ENCODE data around the gene CCDC50. TPM values are rescaled to one million over a fixed set of nuclear protein-coding genes. Genes with fewer than 3 reads are reported as not detected.

Gene CCDC50
- total RNA-seq, 3 donors from 2014 or later, result 86.9 to 101 (median 93.4) TPM

GRCh38 chr3:191320316-191320715, 8.9 kb upstream of the CCDC50 start:
- H3K4me1 ChIP-seq, result no peaks in the 10 kb centered on the region
- H3K27ac ChIP-seq, result no peak overlapping the region
- no peaks in the 10 kb centered on the region for H3K27me3 ChIP-seq
- no peak for TF ChIP-seq CTCF (IDR thresholded peaks at IDR 0.05)
- no peak for TF ChIP-seq POLR2A (IDR thresholded peaks at IDR 0.05)
- TF ChIP-seq POLR2AphosphoS5 (IDR thresholded peaks at IDR 0.05), result no peak
- H3K9me3 ChIP-seq, result no peaks in the 10 kb centered on the region
- no peak overlapping the region for H3K4me3 ChIP-seq
- no peaks in the 10 kb centered on the region for H3K36me3 ChIP-seq
- intact Hi-C loops (cut with DNase I; ENCODE audit: low total_unique reads), result no loop called here
- no peak for DNase-seq (ENCODE audit: low spot score in 2 of 2)

GRCh38 chr3:191321019-191321767, 8.0 kb upstream of the CCDC50 start:
- Histone ChIP-seq H3K4me3 (no peak overlapping the region), H3K9me3 (no peaks in the 10 kb centered on the region), H3K27me3 (no peaks in the 10 kb centered on the region), H3K36me3 (no peaks in the 10 kb centered on the region), H3K27ac (no peak overlapping the region), H3K4me1 (no peaks in the 10 kb centered on the region)
- no peak for TF ChIP-seq POLR2A (IDR thresholded peaks at IDR 0.05)
- no peak for TF ChIP-seq POLR2AphosphoS5 (IDR thresholded peaks at IDR 0.05)
- no peak for TF ChIP-seq CTCF (IDR thresholded peaks at IDR 0.05)
- intact Hi-C loops (cut with DNase I; ENCODE audit: low total_unique reads), result no loop called here
- DNase-seq (ENCODE audit: low spot score in 2 of 2), result no peak

- TF ChIP-seq POLR2AphosphoS5 (IDR thresholded peaks at IDR 0.05) (no peak), CTCF (IDR thresholded peaks at IDR 0.05) (no peak), POLR2A (IDR thresholded peaks at IDR 0.05) (no peak)
- H3K4me3 ChIP-seq, result no peak overlapping the region
These were observed 4.3 kb upstream of the CCDC50 start for GRCh38 chr3:191324936-191325335.

GRCh38 chr3:191327526-191327925, 1.7 kb upstream of the CCDC50 start:
- H3K36me3 ChIP-seq, result no peaks in the 10 kb centered on the region
- no peak overlapping the region for H3K27ac ChIP-seq
- no peaks in the 10 kb centered on the region for H3K9me3 ChIP-seq
- DNase-seq (ENCODE audit: low spot score in 2 of 2), result no peak
- H3K4me1 ChIP-seq, result no peaks in the 10 kb centered on the region
- H3K4me3 ChIP-seq, result no peak overlapping the region
- intact Hi-C loops (cut with DNase I; ENCODE audit: low total_unique reads), result no loop called here
- H3K27me3 ChIP-seq, result no peaks in the 10 kb centered on the region
- TF ChIP-seq POLR2A (IDR thresholded peaks at IDR 0.05), result no peak
- TF ChIP-seq POLR2AphosphoS5 (IDR thresholded peaks at IDR 0.05), result no peak
- TF ChIP-seq CTCF (IDR thresholded peaks at IDR 0.05), result no peak

More at GRCh38 chr3:191324936-191325335, 4.3 kb upstream of the CCDC50 start:
- Histone ChIP-seq H3K9me3 (no peaks in the 10 kb centered on the region), H3K4me1 (no peaks in the 10 kb centered on the region), H3K27me3 (no peaks in the 10 kb centered on the region), H3K27ac (no peak overlapping the region), H3K36me3 (no peaks in the 10 kb centered on the region)
- intact Hi-C loops (cut with DNase I; ENCODE audit: low total_unique reads), result no loop called here
- no peak for DNase-seq (ENCODE audit: low spot score in 2 of 2)

GRCh38 chr3:191328383-191328961, 722 bp upstream of the CCDC50 start:
- DNase-seq (ENCODE audit: low spot score in 2 of 2), result no peak
- no peaks in the 10 kb centered on the region for H3K27me3 ChIP-seq
- intact Hi-C loops (cut with DNase I; ENCODE audit: low total_unique reads), result no loop called here
- H3K4me1 ChIP-seq, result no peaks in the 10 kb centered on the region
- TF ChIP-seq CTCF (IDR thresholded peaks at IDR 0.05) (no peak), POLR2A (IDR thresholded peaks at IDR 0.05) (no peak), POLR2AphosphoS5 (IDR thresholded peaks at IDR 0.05) (no peak)
- no peaks in the 10 kb centered on the region for H3K36me3 ChIP-seq
- H3K9me3 ChIP-seq, result no peaks in the 10 kb centered on the region
- H3K4me3 ChIP-seq, result peak overlapping the region; percentile 91 to 96 (median 94)
- peak overlapping the region; percentile 95 to 96 for H3K27ac ChIP-seq

Measured in breast epithelium (tissue), 4 donors.